ENCODE data around the gene SUOX. TPM values are rescaled to one million over a fixed set of nuclear protein-coding genes. Genes with fewer than 3 reads are reported as not detected.

SUOX gene
- 15.5 TPM for total RNA-seq

DNA sequence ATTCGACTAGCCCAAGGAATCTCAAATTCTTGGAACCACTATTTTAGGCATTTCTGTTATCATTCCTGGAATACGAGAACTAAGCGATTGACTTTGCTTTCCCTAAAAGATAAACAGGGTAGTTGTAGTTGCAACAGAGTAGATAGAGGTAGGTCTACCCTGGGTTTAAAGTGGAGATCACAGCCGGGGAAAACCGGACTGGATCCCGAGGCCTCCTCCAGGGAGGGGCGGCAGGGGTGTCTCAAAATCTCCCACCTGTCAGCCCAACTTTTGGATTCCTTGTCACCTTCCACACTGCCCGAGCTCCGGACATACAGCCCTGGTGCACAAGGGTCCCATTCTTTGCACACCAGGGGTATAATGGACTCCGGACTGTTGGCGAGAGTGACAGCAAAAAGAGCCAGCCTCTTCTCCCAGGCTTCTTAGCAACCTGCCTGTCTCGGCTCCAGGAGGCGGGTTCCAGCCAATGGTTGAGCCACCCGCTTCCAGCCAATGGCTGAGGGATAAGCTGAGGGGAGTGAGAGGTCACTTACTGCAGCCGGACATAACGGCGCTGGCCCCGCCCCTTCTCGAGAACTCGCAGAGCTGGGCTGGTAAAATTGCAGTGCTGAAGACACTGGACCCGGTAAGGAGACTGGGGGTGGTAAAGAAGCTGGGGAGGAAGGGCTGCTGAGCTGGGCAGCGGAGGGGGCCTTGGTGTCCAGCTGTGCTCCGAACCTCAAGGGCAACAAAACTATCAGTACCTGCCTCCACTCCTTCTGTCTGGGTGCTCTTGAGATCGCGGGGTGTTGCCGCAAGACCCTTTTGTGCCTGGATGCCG lies at the start of gene SUOX:
TSS of gene SUOX (plus strand) at position 562 of the 820 bp plus-strand sequence. CDS start 4,946 bp downstream, outside the sequence.
- DNase-seq (ENCODE audit: extremely low spot score in 2 of 2), result peak in 1 of 2 donors; percentile 99
- peak within 1 kb of the TSS; percentile 65 to 68 for H3K4me3 ChIP-seq
- H3K36me3 ChIP-seq, result peaks cover 0 to 29% of the 10 kb centered on the region in 2 donors
- intact Hi-C loops (cut with DNase I), result loop anchor here (2.0 kb wide), 1 partner anchor 44 kb away; the partner anchor contains the start of gene RPS26
- H3K27ac ChIP-seq, result peak within 1 kb of the TSS; percentile 76
- TF ChIP-seq POLR2A (IDR thresholded peaks at IDR 0.05) (no peak), POLR2AphosphoS5 (IDR thresholded peaks at IDR 0.05; ENCODE audit: insufficient read depth in 1 of 2, low read depth in 1 of 2) (peak; percentile 80 to 88)
- TF ChIP-seq, protein P1, sequence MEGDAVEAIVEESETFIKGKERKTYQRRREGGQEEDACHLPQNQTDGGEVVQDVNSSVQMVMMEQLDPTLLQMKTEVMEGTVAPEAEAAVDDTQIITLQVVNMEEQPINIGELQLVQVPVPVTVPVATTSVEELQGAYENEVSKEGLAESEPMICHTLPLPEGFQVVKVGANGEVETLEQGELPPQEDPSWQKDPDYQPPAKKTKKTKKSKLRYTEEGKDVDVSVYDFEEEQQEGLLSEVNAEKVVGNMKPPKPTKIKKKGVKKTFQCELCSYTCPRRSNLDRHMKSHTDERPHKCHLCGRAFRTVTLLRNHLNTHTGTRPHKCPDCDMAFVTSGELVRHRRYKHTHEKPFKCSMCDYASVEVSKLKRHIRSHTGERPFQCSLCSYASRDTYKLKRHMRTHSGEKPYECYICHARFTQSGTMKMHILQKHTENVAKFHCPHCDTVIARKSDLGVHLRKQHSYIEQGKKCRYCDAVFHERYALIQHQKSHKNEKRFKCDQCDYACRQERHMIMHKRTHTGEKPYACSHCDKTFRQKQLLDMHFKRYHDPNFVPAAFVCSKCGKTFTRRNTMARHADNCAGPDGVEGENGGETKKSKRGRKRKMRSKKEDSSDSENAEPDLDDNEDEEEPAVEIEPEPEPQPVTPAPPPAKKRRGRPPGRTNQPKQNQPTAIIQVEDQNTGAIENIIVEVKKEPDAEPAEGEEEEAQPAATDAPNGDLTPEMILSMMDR (IDR thresholded peaks at IDR 0.05), result no peak
- H3K9me3 ChIP-seq, result no peaks in the 10 kb centered on the region
- no peaks in the 10 kb centered on the region for H3K27me3 ChIP-seq
- H3K4me1 ChIP-seq, result peaks cover 16% of the 10 kb centered on the region

DNA sequence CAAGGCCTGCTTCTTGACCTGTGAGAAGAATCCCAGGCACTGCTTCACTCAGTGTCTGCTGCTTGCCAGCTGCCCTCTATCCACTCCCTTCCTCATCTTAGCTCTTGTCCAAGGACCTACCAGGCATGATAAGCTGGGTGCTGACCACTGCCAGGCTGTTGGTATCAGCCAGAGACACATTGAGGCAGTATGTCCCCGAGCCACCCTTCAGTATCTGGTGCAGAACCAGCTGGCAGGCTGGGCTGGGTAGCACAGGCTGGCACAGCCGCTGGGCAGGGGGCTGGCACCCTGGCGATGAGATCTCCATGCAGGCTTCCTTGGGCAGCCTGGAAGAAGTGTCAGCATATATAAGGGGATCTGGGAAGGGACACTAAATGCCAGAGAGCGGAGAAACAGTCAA lies 41.7 kb upstream of the SUOX start:
- DNase-seq (ENCODE audit: extremely low spot score in 2 of 2), result no peak
- Histone ChIP-seq H3K27me3 (no peaks in the 10 kb centered on the region), H3K9me3 (no peaks in the 10 kb centered on the region), H3K4me1 (peaks cover 10% of the 10 kb centered on the region), H3K4me3 (no peak overlapping the region), H3K27ac (no peak overlapping the region), H3K36me3 (peaks cover 0 to 32% of the 10 kb centered on the region in 2 donors)
- TF ChIP-seq, protein P1 (IDR thresholded peaks at IDR 0.05), result no peak
- TF ChIP-seq POLR2AphosphoS5 (IDR thresholded peaks at IDR 0.05; ENCODE audit: insufficient read depth in 1 of 2, low read depth in 1 of 2), result no peak
- no peak for TF ChIP-seq POLR2A (IDR thresholded peaks at IDR 0.05)
- intact Hi-C loops (cut with DNase I), result no loop called here

DNA sequence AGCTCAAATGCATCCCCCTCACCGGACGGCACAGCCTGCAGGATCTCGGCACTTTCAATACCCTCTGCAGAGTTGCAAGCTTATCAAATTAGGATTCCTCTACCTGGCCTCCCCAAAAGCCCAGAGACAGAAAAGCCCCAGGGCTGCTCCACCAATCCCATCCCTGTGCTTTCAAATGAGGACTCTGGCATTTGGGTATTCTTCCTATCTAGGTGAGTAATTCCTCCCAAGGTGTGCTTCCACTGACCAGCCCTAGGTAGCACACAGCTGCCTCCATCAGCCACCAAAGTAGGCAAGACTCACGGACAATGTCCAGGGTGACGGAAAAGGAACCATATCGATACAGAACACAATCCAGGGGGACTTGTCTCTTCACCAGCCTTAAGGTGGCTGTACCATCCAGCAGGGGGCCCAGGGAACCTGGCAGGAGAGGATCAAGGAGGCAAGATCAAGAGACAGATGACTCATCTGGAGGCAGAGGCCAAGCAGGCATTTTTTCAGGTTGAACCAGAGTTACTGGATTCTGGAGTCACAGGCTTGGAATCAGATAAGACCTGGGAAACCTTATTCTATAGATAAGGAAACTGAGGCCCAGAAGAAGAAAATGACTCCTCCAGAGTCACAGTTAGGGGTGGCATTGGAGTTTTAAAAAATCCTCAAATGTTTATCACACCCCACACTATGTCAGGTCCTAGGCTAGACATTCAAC lies 41.1 kb upstream of the SUOX start:
- H3K4me1 ChIP-seq, result peaks cover 10% of the 10 kb centered on the region
- no peak for DNase-seq (ENCODE audit: extremely low spot score in 2 of 2)

DNA sequence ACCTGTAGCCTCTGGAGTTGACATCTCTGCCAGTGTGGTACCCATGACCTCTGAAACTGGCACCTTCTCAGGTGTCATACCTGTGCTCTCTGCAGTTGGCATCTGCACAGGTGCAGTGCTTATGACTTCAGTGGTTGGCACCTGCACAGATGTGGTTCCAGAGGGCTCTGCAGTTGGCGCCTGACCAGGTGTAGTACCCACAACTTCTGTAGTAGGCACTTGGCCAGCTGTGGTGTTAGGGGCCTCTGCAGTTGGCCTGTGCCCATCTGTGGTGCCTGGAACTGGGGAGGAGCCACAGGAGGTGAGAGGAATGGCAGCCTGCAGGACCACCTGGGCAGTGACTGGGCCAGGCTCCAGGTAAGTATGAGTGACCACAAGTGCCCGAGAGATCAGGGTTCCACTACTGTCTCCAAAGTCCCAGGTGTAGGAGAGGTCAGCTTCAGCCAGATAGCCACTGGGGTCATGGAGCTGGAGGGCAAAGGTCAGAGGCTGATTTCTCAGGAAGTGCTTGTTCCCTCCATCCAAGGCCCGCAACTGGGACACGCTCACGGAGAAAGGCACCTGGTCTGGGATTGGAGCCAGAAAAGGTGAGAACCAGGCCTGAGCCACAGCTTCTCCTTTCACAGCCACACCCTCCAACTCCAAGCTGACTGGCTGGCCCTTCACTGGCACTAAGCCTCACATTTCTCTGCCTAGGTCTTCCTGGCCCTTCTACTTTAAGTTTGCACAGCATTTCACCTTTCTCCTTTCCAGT lies 39.8 kb upstream of the SUOX start:
- no peak overlapping the region for H3K27ac ChIP-seq
- no peak overlapping the region for H3K4me3 ChIP-seq
- H3K4me1 ChIP-seq, result peaks cover 10% of the 10 kb centered on the region
- TF ChIP-seq POLR2AphosphoS5 (IDR thresholded peaks at IDR 0.05; ENCODE audit: insufficient read depth in 1 of 2, low read depth in 1 of 2) (no peak), POLR2A (IDR thresholded peaks at IDR 0.05) (no peak)
- TF ChIP-seq, protein P1 (IDR thresholded peaks at IDR 0.05), result no peak
- no peaks in the 10 kb centered on the region for H3K27me3 ChIP-seq
- no peak for DNase-seq (ENCODE audit: extremely low spot score in 2 of 2)
- no peaks in the 10 kb centered on the region for H3K9me3 ChIP-seq
- peaks cover 0 to 21% of the 10 kb centered on the region in 2 donors for H3K36me3 ChIP-seq
- intact Hi-C loops (cut with DNase I), result no loop called here

More for the DNA sequence above, 41.1 kb upstream of the SUOX start:
- H3K27me3 ChIP-seq, result no peaks in the 10 kb centered on the region
- TF ChIP-seq, protein P1 (IDR thresholded peaks at IDR 0.05), result no peak
- TF ChIP-seq POLR2A (IDR thresholded peaks at IDR 0.05), result no peak
- peak in 1 of 2 donors; percentile 74 for TF ChIP-seq POLR2AphosphoS5 (IDR thresholded peaks at IDR 0.05; ENCODE audit: insufficient read depth in 1 of 2, low read depth in 1 of 2)
- intact Hi-C loops (cut with DNase I), result no loop called here
- no peak overlapping the region for H3K27ac ChIP-seq
- no peak overlapping the region for H3K4me3 ChIP-seq
- peaks cover 0 to 32% of the 10 kb centered on the region in 2 donors for H3K36me3 ChIP-seq
- H3K9me3 ChIP-seq, result no peaks in the 10 kb centered on the region

All from vagina (tissue), 2 donors.